DND-41 (cell line): ENCODE measurements around the gene PPIF.

Experiments
- CTCF ChIP-seq: IDR thresholded peaks from 2 replicates; pipeline ENCODE4 v1.5.1; 2012; ENCODE audit warnings: borderline replicate concordance, low read length, moderate library complexity, mild to moderate bottlenecking; ENCODE audit not compliant: poor library complexity, severe bottlenecking; ENCODE audit errors: extremely low read depth
- EZH2 ChIP-seq: IDR thresholded peaks from 3 replicates; pipeline ENCODE4 v1.6.1; 2012; ENCODE audit warnings: borderline replicate concordance, low read depth, mild to moderate bottlenecking, moderate library complexity, low read length, inconsistent platforms; ENCODE audit not compliant: severe bottlenecking

GRCh38 chr10:79323602-79324001, 23.7 kb upstream of the PPIF start:
- TF ChIP-seq CTCF (no peak), EZH2 (no peak)
